ENCODE data around the gene REEP3.

- TF ChIP-seq ISL1 (CRISPR knock-in tag; IDR thresholded peaks at IDR 0.05) (no peak), ESRRG (CRISPR knock-in tag; IDR thresholded peaks at IDR 0.05) (no peak), CSRNP3 (CRISPR knock-in tag; IDR thresholded peaks at IDR 0.05) (no peak), ARNTL (CRISPR knock-in tag; IDR thresholded peaks at IDR 0.05; ENCODE audit: borderline replicate concordance, low read depth) (no peak), PATZ1 (CRISPR knock-in tag; IDR thresholded peaks at IDR 0.05; ENCODE audit: borderline replicate concordance) (no peak), RARB (CRISPR knock-in tag; IDR thresholded peaks at IDR 0.05) (no peak), PPARA (CRISPR knock-in tag; IDR thresholded peaks at IDR 0.05; ENCODE audit: borderline replicate concordance) (no peak), ZFP3 (CRISPR knock-in tag; IDR thresholded peaks at IDR 0.05) (no peak), OSR1 (CRISPR knock-in tag; IDR thresholded peaks at IDR 0.05) (no peak), BACH2 (CRISPR knock-in tag; IDR thresholded peaks at IDR 0.05; ENCODE audit: borderline replicate concordance) (no peak), TOX (CRISPR knock-in tag; IDR thresholded peaks at IDR 0.05; ENCODE audit: borderline replicate concordance) (no peak)
Observed at GRCh38 chr10:63608511-63608910, 87.3 kb downstream of the REEP3 start.

All from SK-N-SH treated with all-trans-retinoic acid at 6 μM for 48 hours (cell line).